Left forelimb (tissue), 1 donor: ENCODE data around the gene TIMM8A.
"Not testable (repeated sequence)": the region's sequence is repeated elsewhere in the genome, so short reads cannot be mapped to it uniquely, and the experiment has no call there.

Experiments
- DNase-seq: peaks from one replicate; pipeline ENCODE4 v3.0.0-alpha.2; 2018; ENCODE audit warnings: low spot score

The TIMM8A gene

GRCh38 chrX:101359966-101360365, 11.4 kb upstream of the TIMM8A start:
- DNase-seq = no peak

- no peak for DNase-seq
These were observed 8.7 kb upstream of the TIMM8A start for GRCh38 chrX:101357166-101357795.

- no peak for DNase-seq
These were observed 636 bp upstream of the TIMM8A start for GRCh38 chrX:101349193-101349562.

GRCh38 chrX:101347859-101348451, 587 bp downstream of the TIMM8A start:
- DNase-seq = no peak

GRCh38 chrX:101337776-101338271, 10.7 kb downstream of the TIMM8A start:
- DNase-seq = no peak

GRCh38 chrX:101334310-101334709, 14.2 kb downstream of the TIMM8A start:
- DNase-seq = not testable (repeated sequence)

- DNase-seq = not testable (repeated sequence)
These were observed 21.9 kb downstream of the TIMM8A start for GRCh38 chrX:101326600-101326999.

GRCh38 chrX:101303790-101304189, 44.8 kb downstream of the TIMM8A start:
- no peak for DNase-seq
